HepG2 (cell line): ENCODE results near the gene ZFAND2B. TPM values are rescaled to one million over a fixed set of nuclear protein-coding genes. Genes with fewer than 3 reads are reported as not detected.

Experiments
- AKAP8 ChIP-seq: sonication (generic); formaldehyde crosslinking; IDR thresholded peaks from 2 replicates; pipeline ENCODE4 v1.5.1; 2020; ENCODE audit warnings: mild to moderate bottlenecking, missing genetic modification reagents
- CBFB ChIP-seq: sonication (generic); formaldehyde crosslinking; IDR thresholded peaks from 2 replicates; pipeline ENCODE4 v1.4.0; 2020; ENCODE audit warnings: missing genetic modification reagents
- CC2D1A ChIP-seq: sonication (generic); formaldehyde crosslinking; IDR thresholded peaks from 2 replicates; pipeline ENCODE4 v1.8.1; 2023; ENCODE audit warnings: mild to moderate bottlenecking, missing genetic modification reagents
- EHMT2 ChIP-seq: fragments of 200-600 bp; sonication (generic); IDR thresholded peaks from 2 replicates; pipeline ENCODE4 v1.7.0; 2017; ENCODE audit warnings: antibody characterized with exemption, low read depth, low read length, borderline replicate concordance
- HDAC2 ChIP-seq: sonication (generic); formaldehyde crosslinking; IDR thresholded peaks from 2 replicates; pipeline ENCODE4 v1.4.0; 2020; ENCODE audit warnings: missing genetic modification reagents
- HMG20A ChIP-seq: IDR thresholded peaks from 2 replicates; pipeline ENCODE4 v1.6.1; 2016; ENCODE audit warnings: borderline replicate concordance
- JUND ChIP-seq: sonication (generic); formaldehyde crosslinking; IDR thresholded peaks from 2 replicates; pipeline ENCODE4 v1.8.0; 2022; ENCODE audit warnings: mild to moderate bottlenecking, missing genetic modification reagents
- KLF9 ChIP-seq: IDR thresholded peaks from 2 replicates; pipeline ENCODE4 v1.6.1; 2016; ENCODE audit warnings: low read depth
- NFAT5 ChIP-seq: sonication (generic); formaldehyde crosslinking; IDR thresholded peaks from 2 replicates; pipeline ENCODE4 v1.4.0; 2020; ENCODE audit warnings: missing genetic modification reagents
- NFRKB ChIP-seq: fragments of 450-650 bp; IDR thresholded peaks from 2 replicates; pipeline ENCODE4 v1.6.1; 2017
- RFX5 ChIP-seq: IDR thresholded peaks from 2 replicates; pipeline ENCODE4 v1.6.1; 2011; ENCODE audit warnings: low read depth, low read length, improper control_type of control experiment
- RFXAP ChIP-seq: sonication (generic); formaldehyde crosslinking; IDR thresholded peaks from 2 replicates; pipeline ENCODE4 v1.4.0; 2020; ENCODE audit warnings: missing genetic modification reagents, borderline replicate concordance
- SALL1 ChIP-seq: sonication (generic); formaldehyde crosslinking; IDR thresholded peaks from 2 replicates; pipeline ENCODE4 v1.8.0; 2022; ENCODE audit warnings: mild to moderate bottlenecking, missing genetic modification reagents
- SMYD3 ChIP-seq: sonication (generic); formaldehyde crosslinking; IDR thresholded peaks from 2 replicates; pipeline ENCODE4 v1.8.1; 2023; ENCODE audit warnings: mild to moderate bottlenecking, missing genetic modification reagents
- SSRP1 ChIP-seq: IDR thresholded peaks from 2 replicates; pipeline ENCODE4 v1.6.1; 2016; ENCODE audit warnings: control low read depth
- ZBTB38 ChIP-seq: sonication (generic); formaldehyde crosslinking; IDR thresholded peaks from 2 replicates; pipeline ENCODE4 v1.5.1; 2020; ENCODE audit warnings: mild to moderate bottlenecking, missing genetic modification reagents
- ZBTB39 ChIP-seq: sonication (generic); formaldehyde crosslinking; IDR thresholded peaks from 2 replicates; pipeline ENCODE4 v1.5.0; 2020; ENCODE audit warnings: missing genetic modification reagents
- ZNF225 ChIP-seq: sonication (generic); formaldehyde crosslinking; IDR thresholded peaks from 2 replicates; pipeline ENCODE4 v1.4.0; 2020; ENCODE audit warnings: mild to moderate bottlenecking, missing genetic modification reagents
- ZNF230 ChIP-seq: sonication (generic); formaldehyde crosslinking; IDR thresholded peaks from 2 replicates; pipeline ENCODE4 v1.4.0; 2020; ENCODE audit warnings: mild to moderate bottlenecking, missing genetic modification reagents
- ZNF558 ChIP-seq: sonication (generic); formaldehyde crosslinking; IDR thresholded peaks from 2 replicates; pipeline ENCODE4 v1.9.0; 2022; ENCODE audit warnings: mild to moderate bottlenecking, missing genetic modification reagents, borderline replicate concordance
- ZNF605 ChIP-seq: sonication (generic); formaldehyde crosslinking; IDR thresholded peaks from 2 replicates; pipeline ENCODE4 v1.8.0; 2022; ENCODE audit warnings: mild to moderate bottlenecking, missing genetic modification reagents
- ZNF614 ChIP-seq: IDR thresholded peaks from 2 replicates; pipeline ENCODE4 v1.6.1; 2018; ENCODE audit warnings: missing biosample characterization, missing genetic modification reagents, inconsistent platforms, borderline replicate concordance
- ZNF629 ChIP-seq: sonication (generic); formaldehyde crosslinking; conservative IDR thresholded peaks from 2 replicates; pipeline ENCODE4 v1.5.0; 2020; ENCODE audit warnings: missing genetic modification reagents
- ZNF879 ChIP-seq: sonication (generic); formaldehyde crosslinking; IDR thresholded peaks from 2 replicates; pipeline ENCODE4 v1.8.1; 2023; ENCODE audit warnings: missing genetic modification reagents
- ZSCAN30 ChIP-seq: sonication (generic); formaldehyde crosslinking; IDR thresholded peaks from 2 replicates; pipeline ENCODE4 v1.5.0; 2020; ENCODE audit warnings: mild to moderate bottlenecking, missing genetic modification reagents
- polyA plus RNA-seq, 8 experiments: library from polyadenylated mRNA; depleted of rRNA in 3 of 8; stranded (reverse) in 7 of 8; unstranded in 1 of 8; fragments of >200 nt; fragmentation: Illumina TruSeq in 4 of 8; extraction: Trizol in 4 of 8; gene quantifications; 2 replicates each; pipeline versions ENCODE4 v1.2.1 to v1.2.3, GENCODE V29; 2011 to 2016; ENCODE audit warnings: low read depth in 4 of 8, missing spikeins in 1 of 8, mixed read lengths in 1 of 8; ENCODE audit not compliant: insufficient read depth in 1 of 8
- total RNA-seq, 5 experiments: library from RNA; depleted of rRNA; stranded (reverse); fragments of >200 nt; fragmentation: Illumina TruSeq; extraction: Trizol; gene quantifications; 2 replicates each; pipeline ENCODE4 v1.2.3, GENCODE V29; 2016; ENCODE audit warnings: low read depth in 1 of 5

Gene ZFAND2B
- total and polyA plus RNA-seq, 2 of the 13 experiments (the other 11 are each of a cell fraction or from before 2014, with no cell fraction given): 53.3 to 115 TPM

GRCh38 chr2:219249203-219249980 is 42.8 kb downstream of the ZFAND2B start (continued):
- TF ChIP-seq AKAP8 (CRISPR knock-in tag) (peak; percentile 58; the same call in 1 of the 2 replicates), KLF9 (CRISPR knock-in tag) (no peak), NFRKB (no peak), NFAT5 (CRISPR knock-in tag) (no peak), CBFB (CRISPR knock-in tag) (0 out of 2 replicates have a peak, but pooled peaks have one; percentile 14), ZNF879 (CRISPR knock-in tag) (no peak), ZBTB39 (CRISPR knock-in tag) (peak; percentile 77; the same call in 1 of the 2 replicates), ZSCAN30 (CRISPR knock-in tag) (no peak), HDAC2 (peak; percentile 70), ZNF558 (CRISPR knock-in tag) (no peak), SSRP1 (CRISPR knock-in tag) (peak; percentile 88; the same call in 1 of the 2 replicates), ZNF614 (CRISPR knock-in tag) (peak; percentile 94), SMYD3 (0 out of 2 replicates have a peak, but pooled peaks have one; percentile 64), JUND (no peak), ZBTB38 (CRISPR knock-in tag) (no peak), RFXAP (CRISPR knock-in tag) (peak; percentile 48; the same call in 1 of the 2 replicates), RFX5 (no peak), EHMT2 (no peak), HMG20A (CRISPR knock-in tag) (peak; percentile 38; the same call in 1 of the 2 replicates), SALL1 (CRISPR knock-in tag) (peak; percentile 75; the same call in 1 of the 2 replicates), ZNF230 (no peak), ZNF225 (peak; percentile 37; the same call in 1 of the 2 replicates), CC2D1A (CRISPR knock-in tag) (0 out of 2 replicates have a peak, but pooled peaks have one; percentile 10), ZNF629 (CRISPR knock-in tag) (no peak), ZNF605 (CRISPR knock-in tag) (peak; percentile 97)
